Kidney epithelial cell (primary cell): ENCODE data around the gene WDFY3. TPM values are rescaled to one million over a fixed set of nuclear protein-coding genes. Genes with fewer than 3 reads are reported as not detected.

Experiments
- DNase-seq: peaks from one replicate; pipeline ENCODE4 v3.0.0-alpha.2; 2010; ENCODE audit warnings: low read depth
- H3K27me3 ChIP-seq: 2 replicates; pipeline ENCODE4 v1.6.0; 2011; ENCODE audit warnings: low read length; ENCODE audit not compliant: control insufficient read depth, insufficient read depth
- H3K36me3 ChIP-seq: 2 replicates; pipeline ENCODE4 v1.5.1; 2011; ENCODE audit warnings: low read length; ENCODE audit not compliant: control insufficient read depth, insufficient read depth
- H3K4me3 ChIP-seq: 2 replicates; pipeline ENCODE4 v1.5.1; 2011; ENCODE audit warnings: low read depth, mild to moderate bottlenecking, control low read depth, low read length
- total RNA-seq: library from RNA; depleted of rRNA; stranded (reverse); fragments of >200 nt; gene quantifications from 2 replicates; pipeline ENCODE4 v1.2.3, GENCODE V29; 2015
- TF ChIP-seq, protein P1 (sequence below): IDR thresholded peaks from 2 replicates; pipeline ENCODE4 v1.5.1; 2011; ENCODE audit warnings: mild to moderate bottlenecking, moderate library complexity, low read length, control low read depth, inconsistent platforms; ENCODE audit not compliant: insufficient read depth, poor library complexity, severe bottlenecking

WDFY3 gene, protein sequence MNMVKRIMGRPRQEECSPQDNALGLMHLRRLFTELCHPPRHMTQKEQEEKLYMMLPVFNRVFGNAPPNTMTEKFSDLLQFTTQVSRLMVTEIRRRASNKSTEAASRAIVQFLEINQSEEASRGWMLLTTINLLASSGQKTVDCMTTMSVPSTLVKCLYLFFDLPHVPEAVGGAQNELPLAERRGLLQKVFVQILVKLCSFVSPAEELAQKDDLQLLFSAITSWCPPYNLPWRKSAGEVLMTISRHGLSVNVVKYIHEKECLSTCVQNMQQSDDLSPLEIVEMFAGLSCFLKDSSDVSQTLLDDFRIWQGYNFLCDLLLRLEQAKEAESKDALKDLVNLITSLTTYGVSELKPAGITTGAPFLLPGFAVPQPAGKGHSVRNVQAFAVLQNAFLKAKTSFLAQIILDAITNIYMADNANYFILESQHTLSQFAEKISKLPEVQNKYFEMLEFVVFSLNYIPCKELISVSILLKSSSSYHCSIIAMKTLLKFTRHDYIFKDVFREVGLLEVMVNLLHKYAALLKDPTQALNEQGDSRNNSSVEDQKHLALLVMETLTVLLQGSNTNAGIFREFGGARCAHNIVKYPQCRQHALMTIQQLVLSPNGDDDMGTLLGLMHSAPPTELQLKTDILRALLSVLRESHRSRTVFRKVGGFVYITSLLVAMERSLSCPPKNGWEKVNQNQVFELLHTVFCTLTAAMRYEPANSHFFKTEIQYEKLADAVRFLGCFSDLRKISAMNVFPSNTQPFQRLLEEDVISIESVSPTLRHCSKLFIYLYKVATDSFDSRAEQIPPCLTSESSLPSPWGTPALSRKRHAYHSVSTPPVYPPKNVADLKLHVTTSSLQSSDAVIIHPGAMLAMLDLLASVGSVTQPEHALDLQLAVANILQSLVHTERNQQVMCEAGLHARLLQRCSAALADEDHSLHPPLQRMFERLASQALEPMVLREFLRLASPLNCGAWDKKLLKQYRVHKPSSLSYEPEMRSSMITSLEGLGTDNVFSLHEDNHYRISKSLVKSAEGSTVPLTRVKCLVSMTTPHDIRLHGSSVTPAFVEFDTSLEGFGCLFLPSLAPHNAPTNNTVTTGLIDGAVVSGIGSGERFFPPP (N-terminal part only)
- 50.9 and 54.4 TPM in 2 replicates for total RNA-seq

DNA sequence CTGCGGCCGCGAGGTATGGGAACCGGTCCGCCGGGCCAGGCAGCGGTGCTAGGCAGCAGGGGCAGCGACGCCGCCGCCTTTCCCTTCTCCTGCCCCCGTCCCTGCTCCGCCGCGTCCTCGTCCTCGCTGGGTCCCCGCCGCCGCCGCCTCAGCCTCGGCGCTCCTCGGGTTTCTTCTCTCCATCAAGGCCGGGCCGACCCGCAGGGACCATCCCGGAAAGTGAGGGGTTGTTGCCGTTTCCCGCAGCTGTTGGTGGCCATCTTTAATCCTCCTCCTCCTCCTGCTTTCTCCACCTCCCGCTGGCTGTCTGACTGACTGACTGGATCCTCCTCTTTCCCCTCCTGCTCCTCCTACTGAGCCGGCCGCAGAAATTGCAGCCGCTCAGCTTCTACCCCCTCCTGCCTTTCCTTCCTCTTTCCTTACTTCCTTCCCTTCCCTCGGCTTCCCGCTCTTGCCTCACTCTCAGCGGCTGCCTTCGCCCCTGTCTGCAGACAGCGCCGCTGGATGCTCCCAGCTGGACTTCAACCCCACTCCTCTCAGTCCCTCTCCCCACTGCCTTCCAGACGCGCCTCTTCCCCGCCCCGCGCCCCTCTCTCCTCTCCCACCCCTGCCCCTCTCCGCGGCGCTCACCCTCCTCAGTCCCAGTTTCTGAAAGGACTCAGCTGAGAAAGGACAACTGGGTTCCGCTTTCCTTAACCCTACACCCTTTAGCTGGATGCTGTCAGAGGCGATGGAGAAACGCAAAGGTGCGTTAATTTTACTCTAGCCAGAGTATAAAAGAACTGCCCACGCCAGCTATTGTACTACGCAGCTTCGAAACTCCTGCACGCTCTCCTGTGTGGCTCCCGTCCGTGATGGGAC lies at the start of gene WDFY3:
WDFY3 (minus strand) TSS at position 309 of the 861 bp plus-strand sequence. CDS start 106,099 bp downstream, outside the sequence.
- H3K36me3 ChIP-seq: no peaks in the 10 kb centered on the region
- H3K27me3 ChIP-seq: no peaks in the 10 kb centered on the region
- H3K4me3 ChIP-seq: peak within 1 kb of the TSS; percentile 93
- TF ChIP-seq, protein P1, sequence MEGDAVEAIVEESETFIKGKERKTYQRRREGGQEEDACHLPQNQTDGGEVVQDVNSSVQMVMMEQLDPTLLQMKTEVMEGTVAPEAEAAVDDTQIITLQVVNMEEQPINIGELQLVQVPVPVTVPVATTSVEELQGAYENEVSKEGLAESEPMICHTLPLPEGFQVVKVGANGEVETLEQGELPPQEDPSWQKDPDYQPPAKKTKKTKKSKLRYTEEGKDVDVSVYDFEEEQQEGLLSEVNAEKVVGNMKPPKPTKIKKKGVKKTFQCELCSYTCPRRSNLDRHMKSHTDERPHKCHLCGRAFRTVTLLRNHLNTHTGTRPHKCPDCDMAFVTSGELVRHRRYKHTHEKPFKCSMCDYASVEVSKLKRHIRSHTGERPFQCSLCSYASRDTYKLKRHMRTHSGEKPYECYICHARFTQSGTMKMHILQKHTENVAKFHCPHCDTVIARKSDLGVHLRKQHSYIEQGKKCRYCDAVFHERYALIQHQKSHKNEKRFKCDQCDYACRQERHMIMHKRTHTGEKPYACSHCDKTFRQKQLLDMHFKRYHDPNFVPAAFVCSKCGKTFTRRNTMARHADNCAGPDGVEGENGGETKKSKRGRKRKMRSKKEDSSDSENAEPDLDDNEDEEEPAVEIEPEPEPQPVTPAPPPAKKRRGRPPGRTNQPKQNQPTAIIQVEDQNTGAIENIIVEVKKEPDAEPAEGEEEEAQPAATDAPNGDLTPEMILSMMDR: peak; percentile 13
- peak; percentile 70 for DNase-seq

DNA sequence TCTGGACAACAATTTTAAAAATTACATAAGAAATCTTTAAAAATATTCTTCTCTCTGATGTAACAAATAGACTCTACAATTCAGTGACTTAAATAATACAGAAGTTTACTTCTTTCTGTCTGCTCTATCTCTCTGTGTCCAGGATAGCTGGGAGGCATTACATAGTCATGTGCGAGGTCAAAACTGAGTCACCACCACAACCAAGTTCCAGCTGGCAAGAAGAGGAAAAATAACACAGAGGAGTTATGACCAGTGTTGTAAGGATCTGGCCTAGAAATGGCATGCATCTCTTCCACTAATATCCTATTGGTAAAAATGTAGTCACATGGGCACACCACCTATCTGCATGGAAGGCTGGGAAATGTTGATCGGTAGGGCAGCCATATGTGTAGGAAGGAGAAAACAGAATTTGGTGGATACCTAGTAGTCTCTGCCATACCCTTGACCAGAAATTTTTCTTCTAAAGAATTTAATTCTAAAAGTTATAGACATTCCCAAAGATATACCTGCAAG lies 39.4 kb upstream of the WDFY3 start:
- peak; percentile 63 for DNase-seq
- H3K27me3 ChIP-seq: no peaks in the 10 kb centered on the region
- H3K4me3 ChIP-seq: no peak overlapping the region
- H3K36me3 ChIP-seq: no peaks in the 10 kb centered on the region
- TF ChIP-seq, protein P1: no peak

DNA sequence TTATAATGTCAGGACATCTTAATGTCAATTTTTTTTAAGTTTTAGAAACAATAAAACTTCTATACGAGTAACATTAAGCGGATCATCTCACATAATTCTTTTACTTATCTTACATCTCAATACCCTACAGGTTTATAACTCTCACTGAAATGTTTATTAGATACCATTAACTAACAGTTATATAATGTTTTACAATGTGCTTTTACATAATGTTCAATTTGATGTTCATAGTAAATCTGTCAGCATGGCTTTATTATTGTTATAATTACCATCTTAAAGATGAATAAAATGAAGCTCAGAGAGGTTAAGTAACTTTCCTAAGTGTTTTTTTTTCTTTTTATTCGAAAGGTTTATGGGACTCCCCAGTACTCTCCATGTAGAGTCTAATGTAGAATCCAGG lies 33.9 kb upstream of the WDFY3 start:
- Histone ChIP-seq H3K4me3 (no peak overlapping the region), H3K36me3 (no peaks in the 10 kb centered on the region)
- TF ChIP-seq, protein P1: no peak

DNA sequence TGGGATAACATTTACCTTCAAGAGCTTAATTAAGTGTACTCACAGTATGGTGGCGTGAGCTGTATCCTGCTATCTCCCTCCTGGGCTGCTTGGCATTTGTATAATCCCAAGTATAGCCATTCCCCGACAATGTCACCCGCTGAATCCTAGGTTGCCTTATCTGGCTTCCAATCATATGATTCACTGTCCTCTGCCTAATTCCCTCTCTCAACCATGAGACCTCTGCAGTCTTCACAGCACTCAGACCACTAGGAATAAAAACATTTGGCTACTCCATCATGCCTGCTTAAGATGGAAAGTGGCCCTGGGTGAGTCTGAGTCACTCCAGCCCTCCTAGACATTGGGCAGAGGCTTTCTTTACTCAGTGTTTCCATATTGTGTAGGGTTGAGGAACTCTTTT lies 28.9 kb upstream of the WDFY3 start:
- DNase-seq: no peak
- no peak overlapping the region for H3K4me3 ChIP-seq
- TF ChIP-seq, protein P1: no peak
- no peaks in the 10 kb centered on the region for H3K36me3 ChIP-seq
- H3K27me3 ChIP-seq: no peaks in the 10 kb centered on the region

More for the DNA sequence above, 33.9 kb upstream of the WDFY3 start:
- DNase-seq: no peak
- no peaks in the 10 kb centered on the region for H3K27me3 ChIP-seq

DNA sequence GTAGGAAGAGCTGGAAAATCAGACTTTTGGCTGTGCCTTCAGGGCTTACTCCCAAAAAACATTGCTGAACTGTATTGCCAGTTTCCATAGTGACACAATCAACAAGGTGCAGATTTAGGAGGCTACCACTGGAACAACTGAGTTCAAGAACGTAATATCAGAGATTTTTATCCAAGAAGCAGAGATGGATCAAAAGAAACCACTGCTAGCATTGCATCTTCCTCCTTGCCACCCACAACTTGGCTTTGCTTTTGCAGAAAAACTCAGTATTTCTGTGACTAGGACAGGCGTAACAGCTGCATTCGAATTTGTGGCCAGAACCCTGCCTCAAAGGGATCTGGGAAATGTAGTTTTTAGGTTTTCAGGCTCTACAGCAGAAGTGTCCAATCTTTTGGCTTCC lies 27.8 kb upstream of the WDFY3 start:
- Histone ChIP-seq H3K4me3 (no peak overlapping the region), H3K27me3 (no peaks in the 10 kb centered on the region), H3K36me3 (no peaks in the 10 kb centered on the region)
- no peak for DNase-seq
- TF ChIP-seq, protein P1: no peak
